Osteoblast (primary cell): ENCODE results near the gene GATA5. TPM values are rescaled to one million over a fixed set of nuclear protein-coding genes. Genes with fewer than 3 reads are reported as not detected.
A peak's percentile ranks its signal among the peaks of the same experiment; 100 is the strongest.

Experiments
- DNase-seq: peaks from one replicate; pipeline ENCODE4 v3.0.0; 2011; ENCODE audit warnings: low spot score, mixed read lengths; ENCODE audit not compliant: insufficient read length; ENCODE audit errors: missing footprints
- H2AFZ ChIP-seq: 2 replicates; pipeline ENCODE4 v1.6.0; 2011; ENCODE audit warnings: mild to moderate bottlenecking, low read length
- H3K27ac ChIP-seq: 2 replicates; pipeline ENCODE4 v1.5.1; 2011; ENCODE audit warnings: mild to moderate bottlenecking, low read depth, low read length, moderate library complexity
- H3K27me3 ChIP-seq: 2 replicates; pipeline ENCODE4 v1.6.0; 2012; ENCODE audit warnings: mild to moderate bottlenecking, control low read depth, inconsistent platforms, low read length, moderate library complexity; ENCODE audit not compliant: insufficient read depth
- H3K36me3 ChIP-seq: 2 replicates; pipeline ENCODE4 v1.5.1; 2011; ENCODE audit warnings: mild to moderate bottlenecking, low read length, control low read depth, moderate library complexity; ENCODE audit not compliant: insufficient read depth
- H3K4me1 ChIP-seq: 2 replicates; pipeline ENCODE4 v1.5.1; 2011; ENCODE audit warnings: mild to moderate bottlenecking, low read length, control low read depth, moderate library complexity; ENCODE audit not compliant: insufficient read depth
- H3K4me2 ChIP-seq: 2 replicates; pipeline ENCODE4 v1.6.0; 2011; ENCODE audit warnings: mild to moderate bottlenecking, low read length; ENCODE audit not compliant: insufficient read depth
- H3K4me3 ChIP-seq: fragments of 200-600 bp; sonication (generic); 3 replicates; pipeline ENCODE4 v1.5.1; 2012; ENCODE audit warnings: mild to moderate bottlenecking, low read length, inconsistent platforms; ENCODE audit not compliant: insufficient read depth
- H3K79me2 ChIP-seq: 2 replicates; pipeline ENCODE4 v1.6.0; 2012; ENCODE audit warnings: mild to moderate bottlenecking, low read length, control low read depth, inconsistent platforms; ENCODE audit not compliant: insufficient read depth
- H3K9me3 ChIP-seq: 2 replicates; pipeline ENCODE4 v1.5.1; 2011; ENCODE audit warnings: low read depth, low read length, control low read depth
- H4K20me1 ChIP-seq: 2 replicates; pipeline ENCODE4 v1.6.0; 2012; ENCODE audit warnings: mild to moderate bottlenecking, low read length, control low read depth; ENCODE audit not compliant: insufficient read depth
- total RNA-seq: library from RNA; depleted of rRNA; stranded (reverse); fragments of >200 nt; gene quantifications from 2 replicates; pipeline ENCODE4 v1.2.3, GENCODE V29; 2012
- TF ChIP-seq, protein P1 (sequence below): IDR thresholded peaks from 2 replicates; pipeline ENCODE4 v1.5.1; 2011; ENCODE audit warnings: mild to moderate bottlenecking, low read depth, low read length, moderate library complexity; ENCODE audit errors: extremely low read depth

Gene GATA5
- total RNA-seq, 1 donor, result not detected

DNA sequence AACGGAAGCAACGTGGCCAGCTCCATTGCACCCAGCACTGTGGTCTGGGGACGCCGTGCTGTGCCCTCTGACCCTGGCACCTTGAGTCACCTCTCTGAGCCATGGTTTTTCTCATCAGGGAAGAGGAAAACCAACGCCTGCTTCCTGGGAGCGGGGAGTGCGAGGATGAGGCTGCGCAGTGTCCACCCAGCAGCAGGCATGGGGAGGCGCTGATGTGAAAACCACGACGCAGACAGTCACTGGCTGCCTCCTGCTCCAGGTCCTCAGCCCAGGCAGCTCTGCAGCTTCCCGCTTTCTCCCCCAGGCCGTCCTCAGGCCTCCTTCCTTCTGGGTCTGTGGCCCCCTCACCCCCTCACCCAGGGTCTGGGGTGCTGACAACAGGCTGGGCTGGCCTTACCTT is 14.0 kb downstream of the GATA5 start:
- H3K79me2 ChIP-seq, result no peaks in the 10 kb centered on the region
- H2AFZ ChIP-seq, result no peak overlapping the region
- no peaks in the 10 kb centered on the region for H3K9me3 ChIP-seq
- DNase-seq, result no peak
- H3K4me3 ChIP-seq, result no peak overlapping the region
- H3K4me2 ChIP-seq, result no peak overlapping the region
- H3K27me3 ChIP-seq, result peaks cover 3% of the 10 kb centered on the region
- no peaks in the 10 kb centered on the region for H3K36me3 ChIP-seq
- no peaks in the 10 kb centered on the region for H4K20me1 ChIP-seq
- TF ChIP-seq, protein P1, sequence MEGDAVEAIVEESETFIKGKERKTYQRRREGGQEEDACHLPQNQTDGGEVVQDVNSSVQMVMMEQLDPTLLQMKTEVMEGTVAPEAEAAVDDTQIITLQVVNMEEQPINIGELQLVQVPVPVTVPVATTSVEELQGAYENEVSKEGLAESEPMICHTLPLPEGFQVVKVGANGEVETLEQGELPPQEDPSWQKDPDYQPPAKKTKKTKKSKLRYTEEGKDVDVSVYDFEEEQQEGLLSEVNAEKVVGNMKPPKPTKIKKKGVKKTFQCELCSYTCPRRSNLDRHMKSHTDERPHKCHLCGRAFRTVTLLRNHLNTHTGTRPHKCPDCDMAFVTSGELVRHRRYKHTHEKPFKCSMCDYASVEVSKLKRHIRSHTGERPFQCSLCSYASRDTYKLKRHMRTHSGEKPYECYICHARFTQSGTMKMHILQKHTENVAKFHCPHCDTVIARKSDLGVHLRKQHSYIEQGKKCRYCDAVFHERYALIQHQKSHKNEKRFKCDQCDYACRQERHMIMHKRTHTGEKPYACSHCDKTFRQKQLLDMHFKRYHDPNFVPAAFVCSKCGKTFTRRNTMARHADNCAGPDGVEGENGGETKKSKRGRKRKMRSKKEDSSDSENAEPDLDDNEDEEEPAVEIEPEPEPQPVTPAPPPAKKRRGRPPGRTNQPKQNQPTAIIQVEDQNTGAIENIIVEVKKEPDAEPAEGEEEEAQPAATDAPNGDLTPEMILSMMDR, result no peak
- no peak overlapping the region for H3K27ac ChIP-seq
- H3K4me1 ChIP-seq, result no peaks in the 10 kb centered on the region

DNA sequence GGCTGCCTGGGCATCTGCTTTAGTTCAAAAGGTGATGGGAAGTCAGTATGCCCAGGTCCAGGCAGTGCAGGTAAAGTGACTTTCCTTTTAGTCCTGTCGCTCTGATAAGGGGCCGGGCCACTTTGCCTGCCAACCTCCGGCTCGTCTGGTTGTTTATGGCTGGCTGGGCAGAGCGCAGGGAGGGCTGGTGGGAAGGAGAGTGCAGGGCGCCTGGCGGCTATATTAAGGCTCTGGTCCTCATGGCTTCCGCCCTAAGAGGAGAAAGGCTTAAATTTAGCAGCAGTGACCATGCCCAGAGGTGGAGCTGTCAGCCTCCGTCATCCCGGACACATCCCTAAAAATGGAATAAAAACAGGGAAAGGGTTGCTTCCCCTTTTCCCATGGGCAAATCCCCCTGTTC is 14.6 kb downstream of the GATA5 start:
- Histone ChIP-seq H3K27ac (no peak overlapping the region), H3K4me3 (no peak overlapping the region), H2AFZ (no peak overlapping the region), H3K79me2 (no peaks in the 10 kb centered on the region), H3K4me1 (no peaks in the 10 kb centered on the region), H3K27me3 (peaks cover 3% of the 10 kb centered on the region), H3K9me3 (no peaks in the 10 kb centered on the region), H4K20me1 (no peaks in the 10 kb centered on the region), H3K4me2 (no peak overlapping the region), H3K36me3 (no peaks in the 10 kb centered on the region)
- TF ChIP-seq, protein P1, result no peak
- DNase-seq, result peak; percentile 93

- peaks cover 3% of the 10 kb centered on the region for H3K27me3 ChIP-seq
- H4K20me1 ChIP-seq, result no peaks in the 10 kb centered on the region
- no peak overlapping the region for H3K4me2 ChIP-seq
- H3K9me3 ChIP-seq, result no peaks in the 10 kb centered on the region
- no peak for DNase-seq
- no peaks in the 10 kb centered on the region for H3K4me1 ChIP-seq
- H2AFZ ChIP-seq, result no peak overlapping the region
- no peak overlapping the region for H3K27ac ChIP-seq
- H3K4me3 ChIP-seq, result no peak overlapping the region
- no peaks in the 10 kb centered on the region for H3K36me3 ChIP-seq
- TF ChIP-seq, protein P1, result no peak
- H3K79me2 ChIP-seq, result no peaks in the 10 kb centered on the region
Measured at GRCh38 chr20:62460678-62461077, 15.1 kb downstream of the GATA5 start.

GRCh38 chr20:62459488-62459887 is 16.3 kb downstream of the GATA5 start:
- H3K4me2 ChIP-seq, result no peak overlapping the region
- TF ChIP-seq, protein P1, result no peak
- peaks cover 3% of the 10 kb centered on the region for H3K27me3 ChIP-seq
- H3K4me1 ChIP-seq, result no peaks in the 10 kb centered on the region
- H2AFZ ChIP-seq, result no peak overlapping the region
- no peaks in the 10 kb centered on the region for H3K36me3 ChIP-seq
- no peaks in the 10 kb centered on the region for H3K9me3 ChIP-seq
- DNase-seq, result no peak
- no peaks in the 10 kb centered on the region for H3K79me2 ChIP-seq
- no peak overlapping the region for H3K4me3 ChIP-seq
- no peaks in the 10 kb centered on the region for H4K20me1 ChIP-seq
- H3K27ac ChIP-seq, result no peak overlapping the region
